NCI-H748 (cell line): ENCODE results near the gene PTH2R.
A peak's percentile ranks its signal among the peaks of the same experiment; 100 is the strongest.
"Not testable (repeated sequence)": the region's sequence is repeated elsewhere in the genome, so short reads cannot be mapped to it uniquely, and the experiment has no call there.

Experiments used
- DNase-seq: peaks from one replicate; lab custom pipeline; 2025; ENCODE audit not compliant: unreplicated experiment; lab: John Stamatoyannopoulos, UW

Gene PTH2R

GRCh38 chr2:208392300-208392699, 14.3 kb upstream of the PTH2R start:
- DNase-seq: no peak

GRCh38 chr2:208396796-208397195, 9.8 kb upstream of the PTH2R start:
- not testable (repeated sequence) for DNase-seq

DNA sequence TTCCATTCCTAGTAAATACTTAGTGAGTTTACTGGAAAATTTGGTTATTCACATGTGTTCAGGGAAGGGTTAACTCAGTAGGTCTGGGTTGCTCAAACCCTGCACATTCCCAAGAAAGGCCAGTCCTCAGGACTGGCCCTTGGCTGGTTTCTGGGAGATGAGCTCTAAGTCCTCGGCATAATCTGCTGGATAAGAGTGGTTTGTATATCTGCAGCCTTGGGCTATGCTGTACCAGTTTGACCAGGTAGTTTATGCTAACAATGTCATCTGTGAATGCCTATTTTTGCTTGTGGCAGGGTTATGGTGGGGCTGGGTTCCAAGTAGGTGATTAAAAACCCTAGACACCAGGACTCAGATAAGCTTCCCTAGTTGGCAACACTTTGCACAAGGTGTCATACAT, 7.4 kb upstream of the PTH2R start:
- no peak for DNase-seq

GRCh38 chr2:208407667-208408066, 1.1 kb downstream of the PTH2R start:
- DNase-seq: peak; percentile 90

GRCh38 chr2:208413931-208414330, 7.3 kb downstream of the PTH2R start:
- DNase-seq: no peak

DNA sequence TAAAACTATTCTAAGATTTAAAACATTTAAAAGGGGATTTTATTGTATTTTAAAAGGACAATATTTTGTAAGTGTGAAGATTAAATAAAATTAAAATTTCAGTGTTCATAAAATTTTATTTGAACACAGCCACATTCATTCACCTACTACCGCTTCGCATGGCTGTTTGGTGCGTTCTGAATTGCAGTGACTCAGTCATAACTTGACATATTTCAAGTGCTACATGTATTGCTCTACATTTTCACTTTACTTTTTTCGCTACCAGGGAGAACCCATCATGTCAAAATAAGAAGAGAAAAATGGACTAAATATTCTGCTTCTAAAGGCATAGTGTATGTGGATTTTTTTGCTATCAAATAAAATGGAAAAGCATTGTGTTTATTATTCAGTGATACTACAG, 8.7 kb downstream of the PTH2R start:
- no peak for DNase-seq

- no peak for DNase-seq
Measured at GRCh38 chr2:208415897-208416296, 9.3 kb downstream of the PTH2R start.

- no peak for DNase-seq
Measured at GRCh38 chr2:208426412-208427045, 19.9 kb downstream of the PTH2R start.

DNA sequence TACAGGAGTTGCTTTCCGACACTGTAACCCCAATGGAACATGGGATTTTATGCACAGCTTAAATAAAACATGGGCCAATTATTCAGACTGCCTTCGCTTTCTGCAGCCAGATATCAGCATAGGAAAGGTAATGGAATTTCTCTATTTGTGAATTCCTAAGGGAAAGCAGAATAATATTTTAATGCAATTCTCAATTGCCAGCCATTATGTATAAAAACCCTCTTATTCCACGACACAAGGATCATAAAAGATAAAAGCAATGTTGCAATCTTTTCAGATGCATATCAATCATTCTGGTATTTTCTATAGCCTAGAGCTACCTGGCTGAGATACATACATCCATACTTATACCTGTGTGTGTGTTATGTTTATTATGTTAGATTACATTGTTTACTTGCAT, 31.2 kb downstream of the PTH2R start:
- DNase-seq: no peak

DNA sequence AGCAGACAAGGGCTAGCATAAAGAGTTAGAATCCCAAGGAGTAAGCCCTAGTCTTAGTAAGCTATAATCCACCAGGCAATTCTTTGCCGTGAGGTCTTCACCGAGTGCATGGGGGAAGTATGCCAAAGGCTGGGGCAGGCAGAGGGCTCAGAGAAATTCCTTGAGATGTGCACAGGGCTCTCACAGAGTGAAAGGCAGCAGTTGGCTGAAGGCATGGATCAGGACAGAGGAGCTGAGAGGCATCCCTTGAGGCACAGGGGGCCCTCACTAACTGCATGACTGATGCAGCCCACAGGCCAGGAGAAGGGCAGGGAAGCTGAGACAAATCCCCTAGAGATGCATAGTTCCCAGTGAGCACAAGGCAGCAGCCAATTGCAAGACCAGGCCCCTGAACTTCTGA, 34.1 kb downstream of the PTH2R start:
- no peak for DNase-seq

DNA sequence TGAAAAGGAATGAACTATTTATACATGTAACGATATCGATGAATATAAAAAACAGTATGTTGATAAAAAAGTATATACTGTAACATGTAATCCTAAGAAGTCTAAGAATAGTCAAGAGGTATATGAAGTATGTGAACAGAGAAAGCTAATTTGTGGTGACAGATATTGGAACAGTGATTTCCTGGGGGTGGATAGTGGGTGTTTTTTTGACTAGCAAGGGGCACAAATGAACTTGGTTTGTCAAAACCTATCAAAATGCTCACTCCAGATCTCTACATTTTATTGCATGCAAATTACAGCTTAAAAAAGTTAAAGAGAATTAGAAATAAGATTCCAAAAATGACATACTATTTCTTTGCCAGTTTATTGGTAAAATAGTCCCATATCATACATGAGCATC, 35.4 kb downstream of the PTH2R start:
- DNase-seq: no peak

GRCh38 chr2:208447447-208447846, 40.9 kb downstream of the PTH2R start:
- DNase-seq: not testable (repeated sequence)

GRCh38 chr2:208451061-208451460, 44.5 kb downstream of the PTH2R start:
- no peak for DNase-seq

- DNase-seq: no peak
Measured at GRCh38 chr2:208454861-208455260, 48.3 kb downstream of the PTH2R start.

GRCh38 chr2:208463721-208464120, 57.1 kb downstream of the PTH2R start:
- no peak for DNase-seq

DNA sequence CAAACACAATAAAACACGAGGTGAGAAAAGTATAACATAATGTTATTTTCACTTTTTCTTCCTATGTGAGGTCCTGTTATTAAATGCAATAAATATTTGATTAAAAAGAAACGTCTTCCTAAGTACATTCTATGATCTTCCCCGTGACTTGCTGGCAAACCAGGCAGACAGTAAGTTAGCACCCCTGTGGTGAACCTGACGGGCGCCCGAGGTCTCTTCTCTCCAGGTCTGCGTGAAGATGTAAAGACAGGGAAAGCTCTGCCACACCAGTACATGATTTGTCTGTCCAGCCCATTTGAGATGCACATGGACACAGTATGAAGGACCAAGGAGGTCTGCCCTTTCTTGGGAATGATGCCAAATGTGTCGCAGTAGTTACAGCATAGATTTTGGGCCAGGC, 57.6 kb downstream of the PTH2R start:
- DNase-seq: no peak

DNA sequence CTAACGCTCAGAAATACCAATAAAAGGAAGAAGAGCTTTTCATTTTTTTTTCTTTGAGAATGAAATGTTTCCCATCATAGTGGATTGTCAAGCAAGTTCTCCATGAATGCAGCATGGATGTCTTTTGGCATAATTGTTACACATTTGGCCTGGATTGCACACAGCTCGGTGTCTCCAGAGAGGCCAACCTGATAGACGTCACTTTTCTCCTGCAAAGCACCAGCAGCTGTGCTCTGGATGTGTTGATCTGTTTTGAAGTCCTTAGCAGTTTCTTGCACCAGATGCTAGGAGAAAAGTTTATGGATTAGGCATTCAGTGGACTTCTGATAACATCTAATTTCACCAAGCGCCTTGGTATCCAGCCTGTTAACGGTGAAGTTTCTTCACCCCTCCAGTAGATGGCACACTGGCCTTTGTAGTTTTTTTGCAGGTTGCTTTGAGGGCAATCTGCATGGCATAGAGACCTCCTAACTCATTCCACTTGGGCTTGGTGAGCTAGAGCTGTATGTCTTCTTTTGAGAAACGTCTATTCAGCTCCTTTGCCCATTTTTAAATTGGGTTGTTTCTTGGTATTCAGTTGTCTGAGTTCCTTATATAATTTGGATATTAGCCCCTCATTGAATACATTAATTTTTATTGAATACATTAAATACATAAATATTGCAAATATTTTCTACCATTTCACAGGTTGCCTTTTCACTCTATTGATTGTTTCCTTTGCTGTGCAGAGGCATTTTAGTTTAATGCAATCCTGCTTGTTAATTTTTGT, 59.7 kb downstream of the PTH2R start:
- DNase-seq: peak; percentile 92

DNA sequence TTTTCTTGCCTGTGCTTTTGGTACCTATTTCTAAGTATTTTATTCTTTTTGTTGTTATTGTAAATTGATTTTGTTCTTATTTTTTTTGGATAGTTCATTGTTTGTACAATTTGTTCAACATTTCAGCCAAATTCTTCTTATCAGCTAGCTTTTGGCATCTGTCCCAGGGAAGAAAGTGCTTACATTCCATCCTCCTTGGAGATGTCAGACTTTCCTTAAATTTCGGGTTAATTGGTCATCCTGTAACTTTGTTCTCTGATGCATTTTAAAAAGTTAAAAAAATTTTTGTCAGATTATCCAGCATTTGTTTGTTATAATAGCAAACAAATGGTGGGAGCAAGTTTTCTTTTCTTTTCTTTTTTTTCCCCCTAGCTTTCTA, 60.3 kb downstream of the PTH2R start:
- DNase-seq: no peak

GRCh38 chr2:208467564-208467963, 61.0 kb downstream of the PTH2R start:
- DNase-seq: no peak

- DNase-seq: no peak
Measured at GRCh38 chr2:208477741-208478140, 71.1 kb downstream of the PTH2R start.

GRCh38 chr2:208479342-208479741, 72.8 kb downstream of the PTH2R start:
- no peak for DNase-seq

- not testable (repeated sequence) for DNase-seq
Measured at GRCh38 chr2:208481945-208482344, 75.4 kb downstream of the PTH2R start.
